Activated gamma-delta T cell (primary cell): Measurements from ENCODE around the gene TMEM200C.

Experiments
- DNase-seq: peaks from one replicate; lab custom pipeline; 2025; lab: John Stamatoyannopoulos, UW
- total RNA-seq, 2 donors: gene quantifications; one replicate each; lab custom pipeline; 2026; lab: John Stamatoyannopoulos, UW

TMEM200C gene
- 0.05 to 0.17 reads per million in 2 donors for total RNA-seq

GRCh38 chr18:5895299-5895875, at the start of gene TMEM200C:
Gene TMEM200C, minus strand, starts transcription at chr18:5895522. Its CDS starts 3,459 bp downstream, at chr18:5892063.
- no peak for DNase-seq

GRCh38 chr18:5944448-5944847, 49.1 kb upstream of the TMEM200C start:
- DNase-seq = no peak

GRCh38 chr18:5943514-5943913, 48.2 kb upstream of the TMEM200C start:
- DNase-seq = no peak

GRCh38 chr18:5942591-5942990, 47.3 kb upstream of the TMEM200C start:
- DNase-seq = no peak

- no peak for DNase-seq
These were observed 46.6 kb upstream of the TMEM200C start for GRCh38 chr18:5941890-5942289.

GRCh38 chr18:5939801-5940667, 44.7 kb upstream of the TMEM200C start:
- no peak for DNase-seq

GRCh38 chr18:5937795-5938194, 42.5 kb upstream of the TMEM200C start:
- no peak for DNase-seq

- no peak for DNase-seq
These were observed 41.8 kb upstream of the TMEM200C start for GRCh38 chr18:5937121-5937520.

GRCh38 chr18:5930789-5931188, 35.5 kb upstream of the TMEM200C start:
- DNase-seq = no peak

GRCh38 chr18:5918205-5918858, 23.0 kb upstream of the TMEM200C start:
- no peak for DNase-seq

GRCh38 chr18:5914951-5915350, 19.6 kb upstream of the TMEM200C start:
- no peak for DNase-seq

- no peak for DNase-seq
These were observed 18.7 kb upstream of the TMEM200C start for GRCh38 chr18:5914016-5914415.

GRCh38 chr18:5912566-5912965, 17.2 kb upstream of the TMEM200C start:
- no peak for DNase-seq

- DNase-seq = no peak
These were observed 13.8 kb upstream of the TMEM200C start for GRCh38 chr18:5909125-5909524.

GRCh38 chr18:5903386-5903785, 8.1 kb upstream of the TMEM200C start:
- DNase-seq = no peak

- DNase-seq = no peak
These were observed 4.9 kb upstream of the TMEM200C start for GRCh38 chr18:5900262-5900661.

- no peak for DNase-seq
These were observed 4.5 kb upstream of the TMEM200C start for GRCh38 chr18:5899835-5900234.

- DNase-seq = no peak
These were observed 786 bp upstream of the TMEM200C start for GRCh38 chr18:5895876-5896740.

GRCh38 chr18:5894611-5895298, 567 bp downstream of the TMEM200C start:
- DNase-seq = no peak

GRCh38 chr18:5893956-5894610, 1.2 kb downstream of the TMEM200C start:
- no peak for DNase-seq
